B cell (primary cell): ENCODE data around the gene AARS1. TPM values are rescaled to one million over a fixed set of nuclear protein-coding genes. Genes with fewer than 3 reads are reported as not detected.

Experiments used
- ATAC-seq: fragments of 200-7000 bp; cut with Tn5 transposase; one replicate; pipeline ENCODE4 v1.10.0; 2021; ENCODE audit warnings: low read depth, mild to moderate bottlenecking, moderate number of reproducible peaks, moderate library complexity
- CTCF ChIA-PET: fragments of 350-600 bp; sonication (Branson Sonifier 250); formaldehyde crosslinking; loops from one replicate; lab custom pipeline; 2021; ENCODE audit warnings: antibody characterized with exemption, inconsistent platforms; lab: Charles Lee
- POLR2A ChIA-PET: fragments of 350-600 bp; sonication (Branson Sonifier 250); formaldehyde crosslinking; loops from one replicate; lab custom pipeline; 2021; ENCODE audit warnings: antibody characterized with exemption; lab: Charles Lee
- DNase-seq: peaks from one replicate; pipeline ENCODE4 v3.0.0; 2013
- H2AFZ ChIP-seq: 2 replicates; pipeline ENCODE4 v1.6.1; 2012; ENCODE audit warnings: mild to moderate bottlenecking, low read depth, low read length; ENCODE audit not compliant: insufficient read depth, poor library complexity, severe bottlenecking
- H3K27ac ChIP-seq, 2 donors: 1 replicate in 1 of 2; 2 replicates in 1 of 2; pipeline ENCODE4 v1.5.1; 2012 to 2013; ENCODE audit warnings: low read length in 2 of 2, mild to moderate bottlenecking in 2 of 2, moderate library complexity in 1 of 2
- H3K27me3 ChIP-seq, 4 experiments: fragments of 200-600 bp in 1 of 4; sonication (generic) in 1 of 4; replicated peaks in 1 of 4; 1 replicate in 2 of 4; 2 replicates in 2 of 4; pipeline versions ENCODE4 v1.6.1 to v1.7.0; 2013 to 2016; ENCODE audit warnings: low read length in 3 of 4, mild to moderate bottlenecking in 2 of 4, mixed read lengths in 1 of 4, moderate library complexity in 1 of 4; ENCODE audit not compliant: insufficient read depth in 4 of 4, control insufficient read depth in 3 of 4; ENCODE audit errors: control extremely low read depth in 1 of 4
- H3K36me3 ChIP-seq, 2 experiments: replicated peaks in 1 of 2; 1 replicate in 1 of 2; 2 replicates in 1 of 2; pipeline versions ENCODE4 v1.6.1 to v1.7.1; 2013; ENCODE audit warnings: low read length in 1 of 2; ENCODE audit not compliant: insufficient read depth in 2 of 2, control insufficient read depth in 1 of 2; ENCODE audit errors: control extremely low read depth in 1 of 2, extremely low read depth in 1 of 2
- H3K4me1 ChIP-seq, 2 donors: fragments of 200-600 bp in 1 of 2; sonication (generic) in 1 of 2; 1 replicate in 1 of 2; 2 replicates in 1 of 2; pipeline versions ENCODE4 v1.5.1 to v1.6.1; 2013 to 2017; ENCODE audit warnings: low read length in 2 of 2; ENCODE audit not compliant: control insufficient read depth in 2 of 2, insufficient read depth in 2 of 2
- H3K4me2 ChIP-seq: replicated peaks from 2 replicates; pipeline ENCODE3; 2012; ENCODE audit warnings: mild to moderate bottlenecking, low read depth, low read length; ENCODE audit not compliant: poor library complexity, severe bottlenecking
- H3K4me3 ChIP-seq, 5 experiments: fragments of 200-600 bp in 1 of 5; sonication (generic) in 1 of 5; 1 replicate in 3 of 5; 2 replicates in 2 of 5; pipeline versions ENCODE4 v1.5.1 to v1.7.0; 2011 to 2016; ENCODE audit warnings: low read length in 4 of 5, mild to moderate bottlenecking in 4 of 5, low read depth in 2 of 5, control low read depth in 1 of 5, moderate library complexity in 1 of 5; ENCODE audit not compliant: insufficient read depth in 1 of 5; ENCODE audit errors: control extremely low read depth in 1 of 5, extremely low read depth in 1 of 5
- H3K79me2 ChIP-seq: fragments of 200-600 bp; sonication (generic); one replicate; pipeline ENCODE4 v1.6.0; 2016; ENCODE audit warnings: low read length; ENCODE audit not compliant: control insufficient read depth, insufficient read depth
- H3K9ac ChIP-seq: fragments of 200-600 bp; sonication (generic); 2 replicates; pipeline ENCODE4 v1.6.1; 2017; ENCODE audit warnings: mild to moderate bottlenecking, low read length, moderate library complexity
- H3K9me3 ChIP-seq, 3 donors: one replicate each; pipeline versions ENCODE4 v1.6.1 to v1.7.1; 2013; ENCODE audit warnings: low read length in 2 of 3; ENCODE audit not compliant: control insufficient read depth in 2 of 3, insufficient read depth in 1 of 3; ENCODE audit errors: control extremely low read depth in 1 of 3
- H4K20me1 ChIP-seq: 2 replicates; pipeline ENCODE4 v1.6.0; 2012; ENCODE audit warnings: mild to moderate bottlenecking, low read length; ENCODE audit not compliant: insufficient read depth, control insufficient read depth, poor library complexity, severe bottlenecking
- H3K27ac Mint-ChIP-seq: one replicate; pipeline ENCODE4 v1.8.0; 2021; ENCODE audit warnings: mixed read lengths
- H3K27me3 Mint-ChIP-seq: one replicate; pipeline ENCODE4 v1.8.0; 2021; ENCODE audit warnings: mixed read lengths
- H3K4me1 Mint-ChIP-seq: one replicate; pipeline ENCODE4 v1.8.0; 2021; ENCODE audit warnings: mixed read lengths
- H3K4me3 Mint-ChIP-seq: one replicate; pipeline ENCODE4 v1.8.0; 2021; ENCODE audit warnings: mixed read lengths
- H3K9me3 Mint-ChIP-seq: one replicate; pipeline ENCODE4 v1.8.0; 2022; ENCODE audit warnings: mixed read lengths; ENCODE audit not compliant: insufficient read depth
- CTCF ChIP-seq: fragments of 200-600 bp; IDR thresholded peaks from one replicate; pipeline ENCODE4 v1.8.0; 2022; ENCODE audit warnings: antibody characterized with exemption, mild to moderate bottlenecking
- EZH2 ChIP-seq: IDR thresholded peaks from 2 replicates; pipeline ENCODE4 v1.6.1; 2012; ENCODE audit warnings: borderline replicate concordance, low read depth, mild to moderate bottlenecking, moderate library complexity, low read length; ENCODE audit not compliant: insufficient read depth, poor library complexity, severe bottlenecking
- WGBS: methylation state at CpG from one replicate; pipeline ENCODE4 v1.1.5; 2013; ENCODE audit warnings: missing lambda C conversion rate; ENCODE audit not compliant: insufficient coverage; 5-methylcytosine and 5-hydroxymethylcytosine counted together
- intact Hi-C: fragments of 100-400 bp; cut with micrococcal nuclease; formaldehyde crosslinking; loops from one replicate; pipeline ENCODE4 v1.10.0; 2022
- polyA plus RNA-seq: library from polyadenylated mRNA; depleted of rRNA; stranded (reverse); fragments of >200 nt; gene quantifications from 2 replicates; pipeline ENCODE4 v1.2.3, GENCODE V29; 2012
- total RNA-seq, 2 donors: library from RNA; stranded (reverse); fragments of 120-200 nt in 1 of 2; gene quantifications; 1 replicate in 1 of 2; 2 replicates in 1 of 2; pipeline versions ENCODE4 v1.2.3 to v1.2.4, GENCODE V29; 2013 to 2022

AARS1 gene
- total and polyA plus RNA-seq, 2 donors (not counting 1 experiment from before 2014, with no cell fraction given): 27.7 to 57.8 TPM

- 3% methylated on average over 61 of the region's 65 CpGs for WGBS
- DNase-seq: peak; percentile 96
- Histone ChIP-seq H2AFZ (peak within 1 kb of the TSS; percentile 84), H3K36me3 (peaks cover 0 to 34% of the 10 kb centered on the region in 2 experiments), H3K79me2 (peaks cover 12% of the 10 kb centered on the region), H3K27me3 (no peaks in the 10 kb centered on the region), H3K27ac (peak within 1 kb of the TSS; percentile 38 to 78), H3K9me3 (peaks cover 0 to 8% (median 0%) of the 10 kb centered on the region in 3 donors), H3K9ac (peak within 1 kb of the TSS; percentile 78), H3K4me2 (peak within 1 kb of the TSS; percentile 94), H3K4me1 (peaks cover 0 to 24% of the 10 kb centered on the region in 2 donors), H4K20me1 (peaks cover 6% of the 10 kb centered on the region), H3K4me3 (peak within 1 kb of the TSS; percentile 19 to 76 (median 65))
- CTCF ChIA-PET: interaction anchor here (0.6 to 1.8 kb wide), 11 partner anchors 10 to 274 kb away, joined by 3 to 6 read pairs (median 3); partner anchors contain the start of gene AARS1
- H3K4me3 Mint-ChIP-seq: peak within 1 kb of the TSS; percentile 90
- TF ChIP-seq EZH2 (no peak), CTCF (peak; percentile 92)
- no peaks in the 10 kb centered on the region for H3K27me3 Mint-ChIP-seq
- ATAC-seq: peak; percentile 97
- H3K4me1 Mint-ChIP-seq: peaks cover 14% of the 10 kb centered on the region
- POLR2A ChIA-PET: interaction anchor here (1.2 kb wide), 1 partner anchor 95 kb away, joined by 4 read pairs; the partner anchor contains the start of gene DDX19A
- peak within 1 kb of the TSS; percentile 98 for H3K27ac Mint-ChIP-seq
- intact Hi-C loops: loop anchor here (1.0 to 5.0 kb wide), 5 partner anchors 37 to 913 kb away; partner anchors contain the start of genes AARS1, COG4, COG8 and DDX19A
- no peaks in the 10 kb centered on the region for H3K9me3 Mint-ChIP-seq
Measured at GRCh38 chr16:70251629-70252354, 37.5 kb downstream of the AARS1 start, which contains the start of gene EXOSC6. Gene EXOSC6 (minus strand): TSS chr16:70251940. CDS start chr16:70251900, 40 bp downstream.
